ENCODE data around the gene GPC3.

GRCh38 chrX:133810925-133811324 is 174.5 kb downstream of the GPC3 start:
- TF ChIP-seq CTCF (conservative IDR thresholded peaks at IDR 0.05; ENCODE audit: low read depth in 2 of 2): no peak
- TF ChIP-seq JUNB (IDR thresholded peaks at IDR 0.05; ENCODE audit: unreplicated experiment): no peak
- no peak for TF ChIP-seq EZH2 (IDR thresholded peaks at IDR 0.05; ENCODE audit: low read depth, unreplicated experiment)
- TF ChIP-seq EZH2phosphoT487 (IDR thresholded peaks at IDR 0.05; ENCODE audit: unreplicated experiment): no peak
- TF ChIP-seq REST (IDR thresholded peaks at IDR 0.05; ENCODE audit: unreplicated experiment): no peak
- TF ChIP-seq POLR2AphosphoS5 (IDR thresholded peaks at IDR 0.05; ENCODE audit: low read depth): no peak
- no peak for TF ChIP-seq ETS1 (IDR thresholded peaks at IDR 0.05)
- TF ChIP-seq CREB1 (CRISPR knock-in tag; IDR thresholded peaks at IDR 0.05; ENCODE audit: low read depth): no peak

Measured in GM23338 (cell line).